ENCODE data around the gene TIMM23. TPM values are rescaled to one million over a fixed set of nuclear protein-coding genes. Genes with fewer than 3 reads are reported as not detected.

TIMM23 gene
- total and polyA plus RNA-seq, 2 of the 4 experiments (the other 2 are of a cell fraction), result 82.4 to 86.2 TPM

DNA sequence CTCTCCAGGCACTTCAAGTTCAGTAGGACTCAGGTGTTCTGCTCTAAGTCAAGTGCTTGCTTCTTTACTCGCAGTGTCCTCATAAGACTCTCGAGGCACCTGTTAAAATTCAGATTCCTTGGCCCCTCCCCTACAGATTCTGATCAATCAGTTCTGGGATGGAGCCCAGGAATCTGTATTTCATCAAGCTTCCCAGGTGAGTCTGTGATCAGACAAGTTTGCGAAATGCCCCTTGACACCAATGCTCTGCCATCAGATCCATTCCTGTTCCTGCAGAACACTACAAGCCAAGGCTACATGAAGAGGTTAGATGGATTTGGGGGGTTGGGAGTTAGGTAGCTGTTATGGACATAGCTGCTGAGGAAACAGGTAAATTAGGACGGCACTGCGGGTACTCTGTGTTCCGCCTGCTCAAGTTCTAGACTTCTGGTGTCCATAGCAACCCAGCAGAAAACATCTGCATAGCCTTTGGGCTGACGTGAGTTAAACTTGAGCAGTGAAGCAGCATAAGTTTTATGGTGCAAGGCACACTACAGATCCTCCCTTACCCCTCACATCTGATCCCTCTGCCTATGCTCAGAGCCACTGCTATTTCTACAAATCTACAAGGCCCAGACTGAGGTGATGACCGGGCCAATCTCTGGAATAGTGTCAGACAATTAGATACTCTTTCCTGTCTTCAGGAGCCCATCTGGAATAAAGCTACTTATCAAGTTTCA lies 65.0 kb downstream of the TIMM23 start:
- Histone ChIP-seq H3K4me1 (ENCODE audit: control insufficient read depth, insufficient read depth, low read length) (peaks cover 3% of the 10 kb centered on the region; the same call in 1 of the 2 replicates), H4K20me1 (ENCODE audit: insufficient read depth, low read length) (no peaks in the 10 kb centered on the region), H3K27ac (ENCODE audit: insufficient read depth, low read length) (no peak overlapping the region), H3K23ac (ENCODE audit: low read depth, low read length) (no peak overlapping the region), H3K36me3 (ENCODE audit: control insufficient read depth, insufficient read depth, low read length) (no peaks in the 10 kb centered on the region), H2AK5ac (ENCODE audit: low read depth, low read length) (no peak overlapping the region), H3K27me3 (ENCODE audit: control insufficient read depth, insufficient read depth, low read length) (peaks cover 3% of the 10 kb centered on the region), H3K4ac (ENCODE audit: low read depth, low read length) (no peak overlapping the region), H3K4me3 (ENCODE audit: insufficient read depth, low read depth, low read length) (no peak overlapping the region), H3K9me1 (ENCODE audit: insufficient read depth, low read length) (no peaks in the 10 kb centered on the region), H2BK5ac (ENCODE audit: low read depth, low read length, poor library complexity, severe bottlenecking) (no peak overlapping the region), H2BK120ac (ENCODE audit: low read depth, low read length) (no peak overlapping the region), H2BK15ac (ENCODE audit: low read depth, low read length) (no peak overlapping the region), H2AK9ac (replicated peaks; ENCODE audit: low read depth, low read length, poor library complexity) (no peak overlapping the region), H2BK20ac (ENCODE audit: low read depth, low read length) (no peak overlapping the region), H2AFZ (replicated peaks; ENCODE audit: low read length, poor library complexity) (no peak overlapping the region), H3K79me1 (ENCODE audit: low read depth in 1 of 2, low read length in 2 of 2) (no peaks in the 10 kb centered on the region), H4K8ac (ENCODE audit: low read depth in 2 of 2, low read length in 2 of 2) (no peak overlapping the region), H3K56ac (ENCODE audit: extremely low read depth, insufficient read depth, low read length) (no peak overlapping the region), H3K9ac (ENCODE audit: low read depth, low read length) (no peak overlapping the region), H4K91ac (ENCODE audit: insufficient read depth, low read depth, low read length) (no peak overlapping the region), H3K9me3 (ENCODE audit: control insufficient read depth, insufficient read depth, low read length) (no peaks in the 10 kb centered on the region), H3K4me2 (ENCODE audit: low read depth, low read length) (no peak overlapping the region), H3K14ac (replicated peaks; ENCODE audit: low read depth, low read length) (no peak overlapping the region), H3K18ac (ENCODE audit: low read depth, low read length) (no peak overlapping the region), H4K5ac (ENCODE audit: low read depth, low read length) (no peak overlapping the region)
- TF ChIP-seq CEBPB (IDR thresholded peaks at IDR 0.05; ENCODE audit: low read depth, low read length) (no peak), RAD21 (IDR thresholded peaks at IDR 0.05; ENCODE audit: low read length) (no peak), CHD1 (IDR thresholded peaks at IDR 0.05; ENCODE audit: low read depth, low read length) (no peak), BHLHE40 (IDR thresholded peaks at IDR 0.05; ENCODE audit: low read depth, low read length) (no peak), USF2 (IDR thresholded peaks at IDR 0.05; ENCODE audit: low read depth, low read length) (no peak)
- TF ChIP-seq, protein P1, sequence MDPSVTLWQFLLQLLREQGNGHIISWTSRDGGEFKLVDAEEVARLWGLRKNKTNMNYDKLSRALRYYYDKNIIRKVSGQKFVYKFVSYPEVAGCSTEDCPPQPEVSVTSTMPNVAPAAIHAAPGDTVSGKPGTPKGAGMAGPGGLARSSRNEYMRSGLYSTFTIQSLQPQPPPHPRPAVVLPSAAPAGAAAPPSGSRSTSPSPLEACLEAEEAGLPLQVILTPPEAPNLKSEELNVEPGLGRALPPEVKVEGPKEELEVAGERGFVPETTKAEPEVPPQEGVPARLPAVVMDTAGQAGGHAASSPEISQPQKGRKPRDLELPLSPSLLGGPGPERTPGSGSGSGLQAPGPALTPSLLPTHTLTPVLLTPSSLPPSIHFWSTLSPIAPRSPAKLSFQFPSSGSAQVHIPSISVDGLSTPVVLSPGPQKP (IDR thresholded peaks at IDR 0.05; ENCODE audit: borderline replicate concordance, low read depth, low read length), result no peak
- no TSS peak for BruUV-seq (replicated peaks)
- WGBS, 2 experiments (ENCODE audit: extremely low coverage in 2 of 2, insufficient read length in 1 of 2), result 85% methylated on average over 4 of the region's 8 CpGs; no CpG with 5 or more reads in 1 of the 2 experiments
- intact Hi-C loops (cut with micrococcal nuclease), result no loop called here
- POLR2A ChIA-PET (ENCODE audit: unreplicated experiment), result no interaction called here
- dilution Hi-C loops (cut with HindIII; ENCODE audit: low sequenced_read_pairs, unreplicated experiment), result no loop called here
- CTCF ChIA-PET, result interaction anchor here (0.7 kb wide), 1 partner anchor 206 kb away, joined by 5 read pairs; no protein-coding TSS in a partner anchor
- in situ Hi-C loops (cut with MboI; ENCODE audit: low sequenced_read_pairs), result no loop called here
- DNase-seq, result no peak
- ATAC-seq (ENCODE audit: low read depth), result no peak
